GM19238 (cell line): ENCODE measurements around the gene MACROD2.

Experiments used
- DNase-seq: peaks from one replicate; pipeline ENCODE4 v3.0.0; 2011; ENCODE audit warnings: low spot score; ENCODE audit not compliant: insufficient read length

Gene MACROD2

GRCh38 chr20:15032352-15032622 lies 1037.0 kb downstream of the MACROD2 start:
- DNase-seq = no peak

- no peak for DNase-seq
Measured at GRCh38 chr20:15033269-15033668, 1038.0 kb downstream of the MACROD2 start.

DNA sequence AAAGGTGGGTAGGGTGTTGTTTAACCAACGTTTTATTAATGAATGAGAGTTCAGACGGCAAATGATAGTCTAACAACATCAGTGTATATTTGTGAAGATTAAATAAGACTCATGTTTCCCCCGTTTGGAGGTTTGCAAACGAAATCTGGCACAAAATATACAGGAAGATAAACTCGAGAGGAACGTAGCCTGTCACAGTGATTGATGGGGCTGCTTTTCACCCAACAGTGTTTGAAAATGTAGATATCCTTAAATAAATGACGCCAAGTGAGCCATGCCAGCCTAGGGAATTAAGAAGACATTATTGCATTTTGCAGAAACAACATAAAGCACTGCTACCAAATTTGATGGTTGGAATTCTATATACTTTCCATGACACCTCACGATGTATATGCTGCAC lies 1038.6 kb downstream of the MACROD2 start:
- no peak for DNase-seq

DNA sequence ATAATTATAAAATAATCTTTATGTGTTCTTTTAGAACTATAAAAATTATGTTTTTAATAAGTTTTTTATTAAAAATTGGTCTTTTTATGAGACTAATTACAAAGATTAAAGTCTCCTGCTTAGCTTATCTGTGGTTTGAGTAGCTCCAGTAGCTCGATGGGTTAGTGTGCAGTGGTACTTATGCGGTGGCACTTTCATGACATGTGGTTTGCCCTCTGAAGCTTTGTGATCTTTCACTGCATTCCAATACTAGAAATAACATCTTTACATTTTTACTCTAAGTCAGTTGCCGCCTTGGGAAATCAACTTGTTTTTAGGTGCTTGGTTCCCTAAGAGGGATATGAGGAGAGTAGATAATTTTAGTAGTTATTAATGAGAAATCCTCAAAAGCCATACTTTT lies 1041.6 kb downstream of the MACROD2 start:
- DNase-seq = no peak

DNA sequence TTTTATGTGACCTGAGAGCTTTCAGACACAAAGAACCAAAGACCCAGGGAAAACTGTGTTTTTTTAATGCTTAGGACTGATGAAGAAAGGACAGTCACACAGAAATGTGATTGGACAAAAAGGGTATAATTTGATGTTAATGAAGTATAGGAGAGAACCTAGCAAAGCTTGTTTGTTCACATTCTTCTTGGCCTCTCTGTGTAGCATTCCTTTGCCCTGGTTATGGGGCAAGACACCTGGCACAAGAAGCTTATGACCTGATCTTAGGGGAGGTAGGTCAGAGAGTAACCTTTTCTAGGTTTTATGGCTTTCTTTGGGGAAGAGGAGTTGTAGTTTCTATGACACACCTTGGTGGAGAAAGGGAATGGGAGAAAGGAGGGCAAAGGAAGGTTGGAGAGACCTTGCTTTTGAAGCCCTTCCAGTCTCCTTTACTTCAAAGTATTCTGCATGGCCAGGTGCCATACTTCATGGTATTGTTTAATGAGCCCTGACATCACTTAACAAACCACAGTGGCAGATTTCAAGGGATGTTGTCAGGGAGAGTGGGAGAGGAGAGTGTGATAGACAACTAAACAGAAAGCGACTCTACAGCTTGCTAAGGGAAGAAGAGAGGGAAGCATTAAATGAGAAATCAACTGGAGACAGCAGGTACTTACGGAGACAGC lies 1043.9 kb downstream of the MACROD2 start:
- no peak for DNase-seq

DNA sequence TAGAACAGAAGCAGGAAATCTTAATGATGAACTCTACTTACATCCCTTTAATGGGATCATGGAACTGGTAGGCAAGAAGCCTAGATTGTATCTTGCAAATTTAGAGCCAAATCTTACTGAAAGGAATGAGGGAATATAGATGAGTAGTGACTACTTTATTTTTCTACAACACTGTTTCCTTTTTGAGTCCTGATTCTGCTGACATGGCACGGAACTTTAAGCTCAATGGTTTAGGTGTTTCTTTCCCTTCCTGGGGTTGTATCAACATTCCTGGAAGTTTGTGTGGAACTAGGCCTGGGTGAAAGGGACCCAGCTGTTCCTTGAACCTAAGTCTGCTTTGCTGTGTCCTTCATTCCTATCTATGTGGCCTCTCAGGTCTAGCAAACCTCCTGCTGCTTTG lies 1047.4 kb downstream of the MACROD2 start:
- DNase-seq = no peak

DNA sequence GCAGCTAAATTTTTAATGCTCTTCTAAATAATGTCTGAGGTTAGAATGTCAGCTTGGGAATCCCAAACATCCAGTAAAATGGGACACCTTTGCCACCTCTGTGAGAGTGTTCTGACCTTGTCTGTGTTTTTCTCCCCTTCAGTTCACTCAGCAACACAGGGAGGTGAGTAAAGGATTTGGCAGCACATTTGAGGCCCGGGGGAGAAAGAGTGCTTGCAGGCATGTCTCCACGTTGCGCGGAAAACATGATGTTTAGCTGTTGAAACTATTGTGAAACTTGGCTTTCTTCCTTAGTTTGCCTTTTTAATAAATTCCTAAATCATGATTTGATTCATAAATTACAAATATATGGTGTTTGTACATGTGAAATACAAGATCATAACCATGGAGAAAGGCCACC lies 1049.9 kb downstream of the MACROD2 start:
- no peak for DNase-seq

DNA sequence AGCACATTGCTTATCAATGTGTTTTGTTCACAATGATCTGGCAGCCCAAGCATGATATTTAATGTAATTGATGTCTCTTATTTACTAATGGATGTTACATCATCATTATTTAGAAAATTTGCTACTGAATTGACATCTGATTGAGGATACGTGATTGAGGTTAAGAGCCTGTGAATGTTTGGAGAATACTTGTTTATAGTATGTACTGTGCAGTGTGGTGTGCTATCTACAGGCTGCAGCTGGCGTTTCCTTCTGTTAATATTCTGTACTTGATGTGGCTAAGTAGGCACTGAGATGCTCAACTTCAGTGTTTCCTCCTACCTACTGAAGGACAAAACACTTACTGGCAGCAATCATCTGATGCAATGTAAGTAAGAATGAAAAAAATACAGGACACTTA lies 1051.7 kb downstream of the MACROD2 start:
- no peak for DNase-seq

DNA sequence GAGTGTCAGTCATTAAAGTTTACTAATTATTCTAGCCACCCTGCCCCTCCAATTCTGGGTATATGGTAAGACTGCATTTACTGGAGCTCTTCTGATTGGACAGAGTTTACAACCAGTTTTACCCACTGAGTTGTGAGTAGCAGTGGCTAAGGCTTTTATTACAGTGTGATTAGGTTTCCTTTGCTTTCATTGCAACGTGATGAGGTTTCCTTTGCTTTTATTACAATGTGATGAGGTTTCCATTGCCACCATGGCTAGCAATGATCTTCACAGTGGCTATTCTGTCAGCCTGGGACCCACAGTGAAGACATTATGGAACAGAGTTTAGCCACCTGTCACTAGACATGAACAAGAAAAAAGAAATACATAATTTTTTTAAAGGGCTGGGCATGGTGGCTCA lies 1052.3 kb downstream of the MACROD2 start:
- DNase-seq = no peak

DNA sequence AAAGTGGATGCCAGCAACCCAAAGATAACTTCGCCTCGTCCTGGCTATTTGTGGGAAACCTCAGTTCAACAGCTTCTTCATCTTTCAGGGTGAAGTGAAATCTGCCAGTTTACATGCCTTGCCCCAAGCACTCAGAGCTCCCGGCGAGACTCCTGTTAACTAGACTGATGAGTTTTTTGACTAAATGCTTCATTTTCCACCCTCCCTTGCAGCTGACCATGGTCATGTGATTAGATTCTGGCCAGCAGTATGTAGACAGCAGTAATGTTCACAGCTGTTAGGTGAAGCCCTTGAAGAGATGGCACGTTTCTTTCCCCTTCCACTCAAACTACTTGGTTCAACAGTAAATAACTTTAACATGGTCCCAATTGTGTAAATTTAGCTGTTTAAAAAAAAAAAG lies 1060.9 kb downstream of the MACROD2 start:
- no peak for DNase-seq

- no peak for DNase-seq
Measured at GRCh38 chr20:15058841-15059240, 1063.5 kb downstream of the MACROD2 start.

DNA sequence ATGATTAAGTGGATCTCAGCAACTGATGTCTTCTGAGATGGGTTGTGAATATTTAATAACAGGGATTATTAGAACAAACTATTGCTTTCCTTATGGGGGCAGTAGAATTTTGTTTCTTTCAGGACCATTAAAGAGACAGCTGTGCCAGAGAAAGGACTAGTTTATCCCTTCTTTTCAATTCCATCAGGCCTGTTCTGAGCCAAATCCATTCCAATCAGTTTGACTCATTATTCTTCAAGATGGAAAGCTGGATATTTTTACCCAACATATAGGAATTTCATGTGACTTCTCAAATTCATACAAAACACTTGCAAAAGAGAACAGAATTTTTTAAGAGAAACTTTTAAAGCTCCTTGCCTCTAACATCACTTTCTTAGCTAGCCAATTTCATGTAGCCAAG lies 1064.1 kb downstream of the MACROD2 start:
- no peak for DNase-seq

DNA sequence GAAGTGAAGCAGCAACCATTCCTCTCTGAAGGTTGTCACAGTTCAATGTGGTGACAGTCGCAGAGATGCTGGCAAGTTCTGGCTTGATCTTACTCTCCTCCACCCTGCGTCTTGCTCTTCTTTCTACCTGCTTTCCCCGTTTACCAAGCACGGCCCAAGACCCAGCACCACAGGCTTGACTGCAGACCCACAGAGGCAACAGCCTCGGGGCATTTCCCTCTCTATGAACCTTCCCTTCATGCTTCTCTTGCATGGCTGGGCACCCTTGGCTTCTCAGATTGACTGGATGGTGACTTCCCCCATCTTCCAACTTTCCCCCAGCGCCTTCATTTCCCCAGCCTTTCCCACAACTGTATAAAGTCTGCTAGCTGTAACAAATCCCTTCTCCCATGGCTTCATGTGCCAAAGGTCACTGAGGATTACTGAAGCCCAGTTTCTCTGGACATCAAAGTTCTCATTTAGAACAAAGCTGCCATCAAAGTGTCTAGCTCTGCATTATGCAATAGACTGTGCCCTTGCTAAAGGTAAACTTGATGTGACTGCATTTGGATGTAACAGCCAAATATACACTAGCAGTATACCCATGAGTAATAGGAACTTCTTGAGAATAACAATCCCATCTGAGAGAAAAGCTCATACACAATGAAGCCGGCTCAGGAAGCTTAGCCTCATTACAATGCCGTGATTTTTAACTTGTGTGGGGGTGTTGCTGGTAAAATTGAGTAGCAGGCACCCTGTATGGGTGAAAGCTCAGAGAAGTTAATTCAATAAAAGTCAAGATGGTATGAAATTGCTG lies 1065.1 kb downstream of the MACROD2 start:
- DNase-seq = no peak

- no peak for DNase-seq
Measured at GRCh38 chr20:15061061-15061430, 1065.7 kb downstream of the MACROD2 start.

- DNase-seq = no peak
Measured at GRCh38 chr20:15061955-15062354, 1066.6 kb downstream of the MACROD2 start.

- no peak for DNase-seq
Measured at GRCh38 chr20:15063081-15063480, 1067.8 kb downstream of the MACROD2 start.

- DNase-seq = no peak
Measured at GRCh38 chr20:15064741-15065140, 1069.4 kb downstream of the MACROD2 start.

GRCh38 chr20:15065794-15066193 lies 1070.5 kb downstream of the MACROD2 start:
- DNase-seq = no peak

GRCh38 chr20:15068486-15068885 lies 1073.2 kb downstream of the MACROD2 start:
- no peak for DNase-seq

- no peak for DNase-seq
Measured at GRCh38 chr20:15069355-15069754, 1074.0 kb downstream of the MACROD2 start.

DNA sequence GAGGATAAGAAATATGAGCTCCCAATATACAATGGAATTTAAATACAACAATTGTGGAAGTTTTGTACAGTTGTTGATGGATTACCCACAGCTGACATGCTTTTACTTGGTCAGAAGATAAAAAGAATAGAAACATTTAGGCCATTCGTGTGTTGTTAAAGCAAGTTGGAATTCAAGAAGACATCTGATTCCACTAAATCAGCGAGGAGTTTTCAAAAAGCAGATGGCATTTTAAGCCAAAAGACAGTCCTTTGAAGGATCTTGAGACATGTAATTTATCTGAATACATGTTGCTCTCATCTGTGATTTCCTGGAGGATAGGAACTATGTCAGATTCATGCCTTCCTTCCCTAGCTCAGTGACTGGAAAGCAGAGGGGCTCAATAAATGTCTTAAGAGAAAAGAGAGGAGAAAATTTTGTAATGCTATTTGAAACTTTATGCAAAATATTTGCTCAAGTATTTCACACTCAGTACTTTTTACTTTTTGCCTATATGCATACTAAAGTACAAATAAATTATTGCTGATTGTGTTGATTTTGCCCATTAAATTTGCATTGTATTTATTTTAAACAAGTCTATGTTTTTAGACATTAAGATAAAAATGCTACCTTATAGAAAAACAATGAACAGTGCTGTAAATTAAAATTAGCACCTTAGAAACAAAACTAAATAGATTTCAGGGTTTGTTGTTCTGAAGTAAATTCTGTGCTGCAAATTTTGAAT lies 1075.9 kb downstream of the MACROD2 start:
- no peak for DNase-seq

- no peak for DNase-seq
Measured at GRCh38 chr20:15072316-15072715, 1077.0 kb downstream of the MACROD2 start.

GRCh38 chr20:15075586-15075985 lies 1080.3 kb downstream of the MACROD2 start:
- no peak for DNase-seq
